KMS-11 (cell line): ENCODE results near the gene NAA35.
"Not testable (repeated sequence)": the region's sequence is repeated elsewhere in the genome, so short reads cannot be mapped to it uniquely, and the experiment has no call there.

Experiments used
- H2AFZ ChIP-seq: fragments of 200-600 bp; sonication (generic); 2 replicates; pipeline ENCODE4 v1.6.1; 2016; ENCODE audit warnings: antibody characterized with exemption, mixed run types, low read depth
- H3K27ac ChIP-seq: fragments of 200-600 bp; sonication (generic); 2 replicates; pipeline ENCODE4 v1.6.1; 2016; ENCODE audit warnings: mild to moderate bottlenecking, mixed run types
- H3K27me3 ChIP-seq: fragments of 200-600 bp; sonication (generic); 2 replicates; pipeline ENCODE4 v1.6.1; 2017; ENCODE audit warnings: mild to moderate bottlenecking, low read depth, mixed run types, moderate library complexity; ENCODE audit not compliant: insufficient read depth
- H3K36me3 ChIP-seq: fragments of 200-600 bp; sonication (generic); 2 replicates; pipeline ENCODE4 v1.6.1; 2017; ENCODE audit warnings: mild to moderate bottlenecking, mixed run types; ENCODE audit not compliant: insufficient read depth
- H3K4me1 ChIP-seq: fragments of 200-600 bp; sonication (generic); 2 replicates; pipeline ENCODE4 v1.6.1; 2016; ENCODE audit warnings: mild to moderate bottlenecking, low read depth, mixed run types; ENCODE audit not compliant: poor library complexity, severe bottlenecking
- H3K4me2 ChIP-seq: fragments of 200-600 bp; sonication (generic); 2 replicates; pipeline ENCODE4 v1.7.0; 2016; ENCODE audit warnings: mild to moderate bottlenecking, mixed run types
- H3K4me3 ChIP-seq: fragments of 200-600 bp; sonication (generic); IDR thresholded peaks from 2 replicates; pipeline ENCODE4 v1.6.1; 2017; ENCODE audit warnings: low read depth, low read length, mixed read lengths; ENCODE audit not compliant: insufficient read depth
- H3K79me2 ChIP-seq: fragments of 200-600 bp; sonication (generic); 2 replicates; pipeline ENCODE4 v1.6.1; 2016; ENCODE audit warnings: low read depth, mixed run types; ENCODE audit not compliant: insufficient read depth
- H3K9ac ChIP-seq: fragments of 200-600 bp; sonication (generic); 2 replicates; pipeline ENCODE4 v1.6.1; 2016; ENCODE audit warnings: mild to moderate bottlenecking, mixed run types
- H4K20me1 ChIP-seq: fragments of 200-600 bp; sonication (generic); 2 replicates; pipeline ENCODE4 v1.6.1; 2016; ENCODE audit warnings: mild to moderate bottlenecking, mixed run types; ENCODE audit not compliant: insufficient read depth
- CTCF ChIP-seq: fragments of 200-600 bp; sonication (generic); conservative IDR thresholded peaks from 2 replicates; pipeline ENCODE4 v1.6.1; 2017; ENCODE audit warnings: low read depth, mild to moderate bottlenecking, antibody characterized with exemption, low read length, moderate library complexity, mixed read lengths

The NAA35 gene

GRCh38 chr9:85964526-85964925, 23.6 kb downstream of the NAA35 start:
- H4K20me1 ChIP-seq, result no peaks in the 10 kb centered on the region
- TF ChIP-seq CTCF, result no peak
- no peak overlapping the region for H3K4me2 ChIP-seq
- H2AFZ ChIP-seq, result no peak overlapping the region
- no peaks in the 10 kb centered on the region for H3K79me2 ChIP-seq
- no peak overlapping the region for H3K9ac ChIP-seq
- H3K4me1 ChIP-seq, result no peaks in the 10 kb centered on the region
- no peaks in the 10 kb centered on the region for H3K27me3 ChIP-seq
- H3K27ac ChIP-seq, result no peak overlapping the region
- no peaks in the 10 kb centered on the region; the same call in 1 of the 2 replicates for H3K36me3 ChIP-seq
- no peak overlapping the region for H3K4me3 ChIP-seq

GRCh38 chr9:85964949-85965348, 24.0 kb downstream of the NAA35 start:
- Histone ChIP-seq H2AFZ (no peak overlapping the region), H3K27ac (no peak overlapping the region), H3K9ac (no peak overlapping the region), H3K36me3 (no peaks in the 10 kb centered on the region; the same call in 1 of the 2 replicates), H3K4me1 (no peaks in the 10 kb centered on the region), H3K4me2 (no peak overlapping the region), H3K79me2 (no peaks in the 10 kb centered on the region), H3K4me3 (no peak overlapping the region), H4K20me1 (no peaks in the 10 kb centered on the region), H3K27me3 (no peaks in the 10 kb centered on the region)
- no peak for TF ChIP-seq CTCF

- H3K79me2 ChIP-seq, result no peaks in the 10 kb centered on the region
- no peaks in the 10 kb centered on the region for H3K4me1 ChIP-seq
- no peak for TF ChIP-seq CTCF
- no peak overlapping the region for H3K4me3 ChIP-seq
- H3K36me3 ChIP-seq, result peaks cover under 1% of the 10 kb centered on the region; the same call in 1 of the 2 replicates
- no peaks in the 10 kb centered on the region for H4K20me1 ChIP-seq
- no peak overlapping the region for H3K27ac ChIP-seq
- H3K4me2 ChIP-seq, result no peak overlapping the region
- no peak overlapping the region for H3K9ac ChIP-seq
- H3K27me3 ChIP-seq, result no peaks in the 10 kb centered on the region
- H2AFZ ChIP-seq, result no peak overlapping the region
These were observed 28.8 kb downstream of the NAA35 start for GRCh38 chr9:85969727-85970126.

GRCh38 chr9:85971731-85972130, 30.8 kb downstream of the NAA35 start:
- H2AFZ ChIP-seq, result no peak overlapping the region
- H3K4me3 ChIP-seq, result no peak overlapping the region
- no peaks in the 10 kb centered on the region for H3K27me3 ChIP-seq
- no peaks in the 10 kb centered on the region for H4K20me1 ChIP-seq
- H3K79me2 ChIP-seq, result no peaks in the 10 kb centered on the region
- no peak overlapping the region for H3K9ac ChIP-seq
- no peak for TF ChIP-seq CTCF
- peaks cover 4% of the 10 kb centered on the region; the same call in 1 of the 2 replicates for H3K36me3 ChIP-seq
- no peak overlapping the region for H3K4me2 ChIP-seq
- no peaks in the 10 kb centered on the region for H3K4me1 ChIP-seq
- no peak overlapping the region for H3K27ac ChIP-seq

GRCh38 chr9:85973238-85973637, 32.3 kb downstream of the NAA35 start:
- no peak for TF ChIP-seq CTCF
- Histone ChIP-seq H4K20me1 (no peaks in the 10 kb centered on the region), H3K27me3 (no peaks in the 10 kb centered on the region), H3K36me3 (peaks cover 4% of the 10 kb centered on the region; the same call in 1 of the 2 replicates), H3K4me1 (no peaks in the 10 kb centered on the region), H3K4me2 (no peak overlapping the region), H3K9ac (no peak overlapping the region), H3K79me2 (no peaks in the 10 kb centered on the region), H2AFZ (no peak overlapping the region), H3K27ac (no peak overlapping the region), H3K4me3 (no peak overlapping the region)

GRCh38 chr9:85974055-85974547, 33.2 kb downstream of the NAA35 start:
- H2AFZ ChIP-seq, H3K9ac ChIP-seq, H3K79me2 ChIP-seq, H4K20me1 ChIP-seq, H3K4me1 ChIP-seq, H3K36me3 ChIP-seq, H3K27me3 ChIP-seq, H3K4me3 ChIP-seq, H3K27ac ChIP-seq, H3K4me2 ChIP-seq: not testable (repeated sequence)
